ENCODE results near the gene ABCC6. TPM values are rescaled to one million over a fixed set of nuclear protein-coding genes. Genes with fewer than 3 reads are reported as not detected.
"Not testable (repeated sequence)": the region's sequence is repeated elsewhere in the genome, so short reads cannot be mapped to it uniquely, and the experiment has no call there.

ABCC6 gene
- polyA plus RNA-seq (not detected in 2 replicates), polyA minus RNA-seq (not detected in 2 replicates)

- H3K79me2 ChIP-seq (replicated peaks; ENCODE audit: insufficient read depth, low read length); H3K27me3 ChIP-seq (ENCODE audit: insufficient read depth, low read depth, low read length); H2AFZ ChIP-seq (ENCODE audit: low read depth, low read length); H3K4me3 ChIP-seq (ENCODE audit: low read length); H3K9me2 ChIP-seq (ENCODE audit: insufficient read depth, low read length); H4K20me1 ChIP-seq (ENCODE audit: insufficient read depth); H3K9me3 ChIP-seq (ENCODE audit: low read length); H3K4me2 ChIP-seq (ENCODE audit: low read length); H3K27ac ChIP-seq (ENCODE audit: low read length); H3K9ac ChIP-seq (ENCODE audit: low read length); H3F3A ChIP-seq (ENCODE audit: insufficient read depth, low read length, poor library complexity, severe bottlenecking); H3K36me3 ChIP-seq (ENCODE audit: insufficient read depth, low read length): not testable (repeated sequence)
Measured at GRCh38 chr16:16222850-16223661, at the start of gene ABCC6. TSS of gene ABCC6 (minus strand) at chr16:16223494. CDS start at chr16:16223434, 60 bp downstream.

GRCh38 chr16:16272573-16273221 is 49.4 kb upstream of the ABCC6 start:
- H3F3A ChIP-seq (ENCODE audit: insufficient read depth, low read length, poor library complexity, severe bottlenecking); H3K9me3 ChIP-seq (ENCODE audit: low read length); H3K36me3 ChIP-seq (ENCODE audit: insufficient read depth, low read length); H4K20me1 ChIP-seq (ENCODE audit: insufficient read depth); H3K27me3 ChIP-seq (ENCODE audit: insufficient read depth, low read depth, low read length); H3K79me2 ChIP-seq (replicated peaks; ENCODE audit: insufficient read depth, low read length); H2AFZ ChIP-seq (ENCODE audit: low read depth, low read length); H3K9ac ChIP-seq (ENCODE audit: low read length); H3K9me2 ChIP-seq (ENCODE audit: insufficient read depth, low read length); H3K4me3 ChIP-seq (ENCODE audit: low read length); H3K27ac ChIP-seq (ENCODE audit: low read length); H3K4me2 ChIP-seq (ENCODE audit: low read length): not testable (repeated sequence)

DNA sequence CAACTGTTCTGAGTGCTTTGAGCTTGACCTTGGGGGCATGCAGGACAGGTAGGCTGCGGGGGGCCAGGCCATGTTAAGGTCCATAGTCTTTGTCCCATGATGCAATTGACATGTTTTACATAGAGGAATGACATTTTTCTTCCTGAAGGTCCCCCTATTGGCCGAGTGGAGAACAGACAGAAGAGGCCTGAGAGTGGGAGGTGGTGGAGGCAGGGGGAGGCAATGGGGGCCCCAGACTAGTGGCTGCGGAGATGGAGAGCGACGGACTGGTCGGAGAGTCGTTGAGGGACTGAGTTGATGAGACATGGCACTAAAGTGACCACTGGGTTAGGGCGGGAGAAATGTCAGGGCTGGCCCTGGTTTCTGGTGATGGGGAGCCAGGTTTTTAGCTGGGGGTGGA is 48.4 kb upstream of the ABCC6 start:
- H3K4me3 ChIP-seq (ENCODE audit: low read length); H3K79me2 ChIP-seq (replicated peaks; ENCODE audit: insufficient read depth, low read length); H3K9me2 ChIP-seq (ENCODE audit: insufficient read depth, low read length); H3K4me2 ChIP-seq (ENCODE audit: low read length); H3K27me3 ChIP-seq (ENCODE audit: insufficient read depth, low read depth, low read length); H3K9me3 ChIP-seq (ENCODE audit: low read length); H2AFZ ChIP-seq (ENCODE audit: low read depth, low read length); H4K20me1 ChIP-seq (ENCODE audit: insufficient read depth); H3K36me3 ChIP-seq (ENCODE audit: insufficient read depth, low read length); H3K27ac ChIP-seq (ENCODE audit: low read length); H3K9ac ChIP-seq (ENCODE audit: low read length); H3F3A ChIP-seq (ENCODE audit: insufficient read depth, low read length, poor library complexity, severe bottlenecking): not testable (repeated sequence)

GRCh38 chr16:16268185-16268808 is 45.0 kb upstream of the ABCC6 start:
- H3K9me2 ChIP-seq (ENCODE audit: insufficient read depth, low read length); H3K27ac ChIP-seq (ENCODE audit: low read length); H3K4me3 ChIP-seq (ENCODE audit: low read length); H3K79me2 ChIP-seq (replicated peaks; ENCODE audit: insufficient read depth, low read length); H3K9ac ChIP-seq (ENCODE audit: low read length); H3K9me3 ChIP-seq (ENCODE audit: low read length); H3F3A ChIP-seq (ENCODE audit: insufficient read depth, low read length, poor library complexity, severe bottlenecking); H4K20me1 ChIP-seq (ENCODE audit: insufficient read depth); H3K27me3 ChIP-seq (ENCODE audit: insufficient read depth, low read depth, low read length); H3K36me3 ChIP-seq (ENCODE audit: insufficient read depth, low read length); H2AFZ ChIP-seq (ENCODE audit: low read depth, low read length); H3K4me2 ChIP-seq (ENCODE audit: low read length): not testable (repeated sequence)

DNA sequence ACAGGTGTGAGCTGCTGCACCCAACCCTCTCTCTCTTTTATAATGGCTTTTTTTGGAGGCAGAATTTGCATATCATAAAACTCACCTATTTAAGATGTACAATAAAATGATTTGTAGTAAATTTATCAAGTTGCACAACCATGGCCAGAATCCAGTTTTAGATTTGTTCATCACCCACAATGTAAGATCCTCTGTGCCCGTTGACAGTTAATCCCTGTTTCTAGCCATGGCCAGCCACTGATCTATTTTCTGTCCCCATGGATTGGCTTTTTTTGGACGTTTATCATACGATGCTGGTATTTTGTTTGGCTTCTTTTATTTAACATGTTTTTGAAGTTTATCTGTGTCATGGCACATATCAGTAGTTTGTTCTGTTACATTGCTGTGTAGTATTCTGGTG is 44.4 kb upstream of the ABCC6 start:
- not testable (repeated sequence) for H3K9ac ChIP-seq (ENCODE audit: low read length); H3K4me3 ChIP-seq (ENCODE audit: low read length); H3K9me2 ChIP-seq (ENCODE audit: insufficient read depth, low read length); H3K79me2 ChIP-seq (replicated peaks; ENCODE audit: insufficient read depth, low read length); H3K27ac ChIP-seq (ENCODE audit: low read length); H3K36me3 ChIP-seq (ENCODE audit: insufficient read depth, low read length); H2AFZ ChIP-seq (ENCODE audit: low read depth, low read length); H3K4me2 ChIP-seq (ENCODE audit: low read length); H4K20me1 ChIP-seq (ENCODE audit: insufficient read depth); H3K27me3 ChIP-seq (ENCODE audit: insufficient read depth, low read depth, low read length); H3F3A ChIP-seq (ENCODE audit: insufficient read depth, low read length, poor library complexity, severe bottlenecking); H3K9me3 ChIP-seq (ENCODE audit: low read length)

DNA sequence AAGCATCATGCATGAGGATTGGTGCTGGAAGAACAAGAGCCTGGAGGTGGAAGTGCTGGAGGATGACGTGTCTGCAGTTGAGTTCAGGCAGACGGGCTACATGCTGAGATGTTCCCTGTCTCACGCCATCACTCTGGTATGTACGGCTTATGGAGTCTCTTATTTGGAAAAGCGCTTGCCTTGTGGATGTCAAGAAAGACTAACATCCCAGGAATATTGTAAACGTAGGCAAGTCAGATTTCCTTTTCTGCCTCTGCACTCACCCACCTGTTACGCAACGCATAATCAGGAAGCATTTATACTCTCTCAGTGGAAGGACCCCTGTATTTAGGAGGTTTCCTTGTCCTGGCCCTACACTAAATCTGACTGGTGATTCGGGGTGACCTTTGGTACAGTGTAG is 41.8 kb upstream of the ABCC6 start:
- not testable (repeated sequence) for H3K4me3 ChIP-seq (ENCODE audit: low read length); H3K27ac ChIP-seq (ENCODE audit: low read length); H3K27me3 ChIP-seq (ENCODE audit: insufficient read depth, low read depth, low read length)

GRCh38 chr16:16263947-16264346 is 40.7 kb upstream of the ABCC6 start:
- not testable (repeated sequence) for H3K4me2 ChIP-seq (ENCODE audit: low read length); H3K9ac ChIP-seq (ENCODE audit: low read length); H3K79me2 ChIP-seq (replicated peaks; ENCODE audit: insufficient read depth, low read length); H3K9me3 ChIP-seq (ENCODE audit: low read length); H2AFZ ChIP-seq (ENCODE audit: low read depth, low read length); H3F3A ChIP-seq (ENCODE audit: insufficient read depth, low read length, poor library complexity, severe bottlenecking); H3K27ac ChIP-seq (ENCODE audit: low read length); H4K20me1 ChIP-seq (ENCODE audit: insufficient read depth); H3K36me3 ChIP-seq (ENCODE audit: insufficient read depth, low read length); H3K9me2 ChIP-seq (ENCODE audit: insufficient read depth, low read length); H3K27me3 ChIP-seq (ENCODE audit: insufficient read depth, low read depth, low read length); H3K4me3 ChIP-seq (ENCODE audit: low read length)

More for the DNA sequence above, 41.8 kb upstream of the ABCC6 start:
- H3K9me2 ChIP-seq (ENCODE audit: insufficient read depth, low read length); H4K20me1 ChIP-seq (ENCODE audit: insufficient read depth); H3K9me3 ChIP-seq (ENCODE audit: low read length); H3K9ac ChIP-seq (ENCODE audit: low read length); H3K36me3 ChIP-seq (ENCODE audit: insufficient read depth, low read length); H3K79me2 ChIP-seq (replicated peaks; ENCODE audit: insufficient read depth, low read length); H2AFZ ChIP-seq (ENCODE audit: low read depth, low read length); H3F3A ChIP-seq (ENCODE audit: insufficient read depth, low read length, poor library complexity, severe bottlenecking); H3K4me2 ChIP-seq (ENCODE audit: low read length): not testable (repeated sequence)

All from neural cell (in vitro differentiated cells).